Measurements from ENCODE around the gene TEKT2. TPM values are rescaled to one million over a fixed set of nuclear protein-coding genes. Genes with fewer than 3 reads are reported as not detected.

Gene TEKT2
- total and polyA plus RNA-seq, 9 donors = 0.12 to 22.5 (median 1.4) TPM

DNA sequence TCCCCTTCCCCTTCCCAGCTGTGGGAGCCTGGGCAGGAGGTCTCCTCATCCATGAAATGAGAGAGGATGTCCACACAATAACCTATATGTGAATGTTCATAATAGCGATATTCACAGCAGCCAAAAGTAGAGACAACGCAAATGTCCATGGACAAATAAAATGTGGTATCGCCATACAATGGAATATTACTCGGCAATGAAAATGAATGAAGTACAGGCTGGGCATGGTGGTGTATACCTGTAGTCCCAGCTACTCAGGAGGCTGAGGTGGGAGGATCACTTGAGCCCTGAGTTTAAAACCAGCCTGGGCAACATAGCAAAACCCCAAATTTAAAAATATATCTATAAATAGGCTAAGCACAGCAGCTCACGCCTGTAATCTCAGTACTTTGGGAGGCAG, 17.7 kb downstream of the TEKT2 start:
- H3K27ac ChIP-seq = no peak overlapping the region
- H3K36me3 ChIP-seq = no peaks in the 10 kb centered on the region
- DNase-seq = no peak
- H3K9me3 ChIP-seq = no peaks in the 10 kb centered on the region
- TF ChIP-seq EP300 (IDR thresholded peaks at IDR 0.05) (no peak), POLR2A (IDR thresholded peaks at IDR 0.05) (no peak)
- TF ChIP-seq, protein P1, sequence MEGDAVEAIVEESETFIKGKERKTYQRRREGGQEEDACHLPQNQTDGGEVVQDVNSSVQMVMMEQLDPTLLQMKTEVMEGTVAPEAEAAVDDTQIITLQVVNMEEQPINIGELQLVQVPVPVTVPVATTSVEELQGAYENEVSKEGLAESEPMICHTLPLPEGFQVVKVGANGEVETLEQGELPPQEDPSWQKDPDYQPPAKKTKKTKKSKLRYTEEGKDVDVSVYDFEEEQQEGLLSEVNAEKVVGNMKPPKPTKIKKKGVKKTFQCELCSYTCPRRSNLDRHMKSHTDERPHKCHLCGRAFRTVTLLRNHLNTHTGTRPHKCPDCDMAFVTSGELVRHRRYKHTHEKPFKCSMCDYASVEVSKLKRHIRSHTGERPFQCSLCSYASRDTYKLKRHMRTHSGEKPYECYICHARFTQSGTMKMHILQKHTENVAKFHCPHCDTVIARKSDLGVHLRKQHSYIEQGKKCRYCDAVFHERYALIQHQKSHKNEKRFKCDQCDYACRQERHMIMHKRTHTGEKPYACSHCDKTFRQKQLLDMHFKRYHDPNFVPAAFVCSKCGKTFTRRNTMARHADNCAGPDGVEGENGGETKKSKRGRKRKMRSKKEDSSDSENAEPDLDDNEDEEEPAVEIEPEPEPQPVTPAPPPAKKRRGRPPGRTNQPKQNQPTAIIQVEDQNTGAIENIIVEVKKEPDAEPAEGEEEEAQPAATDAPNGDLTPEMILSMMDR (IDR thresholded peaks at IDR 0.05) = no peak
- intact Hi-C loops (cut with DNase I) = loop anchor here in 2 of 4 donors (5.0 to 10.0 kb wide), 2 partner anchors 36 to 323 kb away; no protein-coding TSS in a partner anchor
- no peaks in the 10 kb centered on the region for H3K4me1 ChIP-seq (ENCODE audit: insufficient read depth)
- no peak overlapping the region for H3K4me3 ChIP-seq
- H3K27me3 ChIP-seq = no peaks in the 10 kb centered on the region
- 95 to 98% (median 96%) methylated on average over 5 of the region's 5 CpGs for WGBS, 3 donors

DNA sequence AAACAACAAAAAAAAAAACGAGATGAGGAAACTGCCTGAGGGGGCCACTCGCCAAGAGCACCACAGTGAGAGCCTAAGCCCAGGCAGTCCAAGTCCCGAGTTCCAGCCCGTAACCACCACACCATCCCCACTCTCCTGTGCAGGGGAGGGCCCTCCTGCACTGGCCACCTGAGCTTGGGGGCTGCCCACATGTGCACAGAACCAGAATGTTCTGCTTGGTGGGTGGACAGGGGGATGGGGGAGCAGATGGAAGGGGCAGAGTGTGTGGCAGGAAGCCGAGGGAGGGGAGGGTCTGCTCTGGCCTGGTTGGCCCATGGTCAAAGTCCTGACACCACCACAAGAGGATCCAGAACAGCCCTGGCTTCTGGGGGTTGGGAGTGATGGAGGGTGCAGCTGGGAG, 22.4 kb downstream of the TEKT2 start:
- TF ChIP-seq EP300 (IDR thresholded peaks at IDR 0.05) (no peak), POLR2A (IDR thresholded peaks at IDR 0.05) (no peak)
- TF ChIP-seq, protein P1 (IDR thresholded peaks at IDR 0.05) = no peak
- Histone ChIP-seq H3K36me3 (no peaks in the 10 kb centered on the region), H3K27me3 (no peaks in the 10 kb centered on the region), H3K4me3 (no peak overlapping the region), H3K9me3 (no peaks in the 10 kb centered on the region), H3K4me1 (ENCODE audit: insufficient read depth) (no peaks in the 10 kb centered on the region), H3K27ac (no peak overlapping the region)
- intact Hi-C loops (cut with DNase I) = loop anchor here in 1 of 4 donors (10.0 kb wide), 1 partner anchor 319 kb away; no protein-coding TSS in a partner anchor
- whole genome bisulfite sequencing, 3 donors = 41 to 49% (median 46%) methylated on average over 5 of the region's 5 CpGs
- no peak for DNase-seq

- H3K4me3 ChIP-seq = no peak overlapping the region
- H3K9me3 ChIP-seq = no peaks in the 10 kb centered on the region
- H3K27ac ChIP-seq = no peak overlapping the region
- no peaks in the 10 kb centered on the region for H3K27me3 ChIP-seq
- intact Hi-C loops (cut with DNase I) = loop anchor here in 1 of 4 donors (10.0 kb wide), 1 partner anchor 317 kb away; no protein-coding TSS in a partner anchor
- DNase-seq = no peak
- H3K36me3 ChIP-seq = no peaks in the 10 kb centered on the region
- no peak for TF ChIP-seq POLR2A (IDR thresholded peaks at IDR 0.05)
- no peak for TF ChIP-seq EP300 (IDR thresholded peaks at IDR 0.05)
- WGBS, 3 donors = 85 to 88% (median 86%) methylated on average over 9 of the region's 9 CpGs
- no peaks in the 10 kb centered on the region for H3K4me1 ChIP-seq (ENCODE audit: insufficient read depth)
Measured at GRCh38 chr1:36107394-36107793, 23.5 kb downstream of the TEKT2 start.

- Histone ChIP-seq H3K36me3 (no peaks in the 10 kb centered on the region), H3K27ac (no peak overlapping the region), H3K27me3 (no peaks in the 10 kb centered on the region), H3K4me1 (ENCODE audit: insufficient read depth) (no peaks in the 10 kb centered on the region), H3K4me3 (no peak overlapping the region), H3K9me3 (no peaks in the 10 kb centered on the region)
- intact Hi-C loops (cut with DNase I) = loop anchor here in 1 of 4 donors (10.0 kb wide), 1 partner anchor 316 kb away; no protein-coding TSS in a partner anchor
- no peak for DNase-seq
- 78 to 86% (median 86%) methylated on average over 14 of the region's 14 CpGs for WGBS, 3 donors
- TF ChIP-seq EP300 (IDR thresholded peaks at IDR 0.05) = no peak
- no peak for TF ChIP-seq POLR2A (IDR thresholded peaks at IDR 0.05)
- TF ChIP-seq, protein P1 (IDR thresholded peaks at IDR 0.05) = no peak
Measured at GRCh38 chr1:36108314-36108713, 24.4 kb downstream of the TEKT2 start.

DNA sequence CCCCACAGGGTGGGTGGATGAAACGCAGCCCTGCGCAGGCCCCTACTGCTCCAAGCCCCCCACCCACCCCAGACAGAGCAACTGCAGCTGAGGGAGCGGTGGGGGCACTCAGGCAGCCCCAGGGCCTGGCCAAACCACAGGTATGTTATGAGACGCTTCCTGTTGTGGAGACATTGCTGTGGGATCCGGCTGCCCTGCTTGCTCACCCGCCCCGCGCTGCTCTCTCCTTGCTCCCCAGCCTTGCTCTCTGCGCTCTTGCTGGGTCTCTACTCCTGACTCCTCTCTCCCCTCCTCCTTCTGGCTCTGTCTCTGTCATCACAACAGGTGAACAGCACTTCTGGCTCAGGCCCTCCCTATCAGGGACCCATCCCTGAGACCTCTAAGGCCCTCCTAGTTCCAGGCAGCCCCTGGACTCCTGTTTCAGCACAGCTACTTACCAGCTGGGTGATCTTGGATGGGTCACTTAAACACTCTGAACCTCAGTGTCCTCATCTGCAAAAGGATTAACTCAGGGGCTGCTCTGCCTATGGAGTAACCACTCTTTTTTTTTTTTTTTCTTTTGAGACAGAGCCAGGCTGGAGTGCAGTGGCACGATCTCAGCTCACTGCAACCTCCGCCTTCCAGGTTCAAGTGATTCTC, 25.3 kb downstream of the TEKT2 start:
- Histone ChIP-seq H3K9me3 (no peaks in the 10 kb centered on the region), H3K27me3 (no peaks in the 10 kb centered on the region), H3K4me1 (ENCODE audit: insufficient read depth) (no peaks in the 10 kb centered on the region), H3K4me3 (no peak overlapping the region), H3K36me3 (no peaks in the 10 kb centered on the region), H3K27ac (no peak overlapping the region)
- TF ChIP-seq, protein P1 (IDR thresholded peaks at IDR 0.05) = no peak
- TF ChIP-seq EP300 (IDR thresholded peaks at IDR 0.05) (no peak), POLR2A (IDR thresholded peaks at IDR 0.05) (no peak)
- WGBS, 3 donors = 65 to 72% (median 68%) methylated on average over 11 of the region's 11 CpGs
- DNase-seq = no peak
- intact Hi-C loops (cut with DNase I) = loop anchor here in 1 of 4 donors (10.0 kb wide), 1 partner anchor 316 kb away; no protein-coding TSS in a partner anchor
